WTC11 (cell line): ENCODE data around the gene GPR150. TPM values are rescaled to one million over a fixed set of nuclear protein-coding genes. Genes with fewer than 3 reads are reported as not detected.

Experiments used
- ATAC-seq: fragments of 200-7000 bp; cut with Tn5 transposase; 2 replicates; pipeline ENCODE4 v1.10.0; 2021; ENCODE audit warnings: mild to moderate bottlenecking, moderate library complexity
- CTCF ChIA-PET: fragments of 300-600 bp; sonication (Branson Sonifier 250); formaldehyde crosslinking; loops from one replicate; lab custom pipeline; 2021; ENCODE audit warnings: antibody characterized with exemption; lab: Charles Lee
- POLR2A ChIA-PET: fragments of 350-600 bp; sonication (Branson Sonifier 250); formaldehyde crosslinking; loops from one replicate; lab custom pipeline; 2021; ENCODE audit warnings: antibody characterized with exemption; lab: Charles Lee
- DNase-seq: peaks from one replicate; pipeline ENCODE4 v3.0.0; 2021; ENCODE audit warnings: low spot score
- H3K27ac Mint-ChIP-seq: 2 replicates; pipeline ENCODE4 v1.8.0; 2021; ENCODE audit warnings: mixed read lengths
- H3K27me3 Mint-ChIP-seq: 2 replicates; pipeline ENCODE4 v1.8.0; 2021; ENCODE audit warnings: low read depth, mild to moderate bottlenecking, moderate library complexity, mixed read lengths
- H3K36me3 Mint-ChIP-seq: 2 replicates; pipeline ENCODE4 v1.8.0; 2021; ENCODE audit warnings: mixed read lengths
- H3K4me1 Mint-ChIP-seq: 2 replicates; pipeline ENCODE4 v1.8.0; 2022; ENCODE audit warnings: mixed read lengths
- H3K4me3 Mint-ChIP-seq: 2 replicates; pipeline ENCODE4 v1.8.0; 2021; ENCODE audit warnings: mild to moderate bottlenecking, moderate library complexity, mixed read lengths
- H3K9me3 Mint-ChIP-seq: 2 replicates; pipeline ENCODE4 v1.8.0; 2021; ENCODE audit warnings: mixed read lengths
- AR ChIP-seq: fragments of 250-450 bp; sonication (Bioruptor Pico); IDR thresholded peaks from 2 replicates; pipeline ENCODE4 v1.9.0; 2021; ENCODE audit warnings: mild to moderate bottlenecking
- CTCF ChIP-seq: fragments of 200-600 bp; IDR thresholded peaks from 2 replicates; pipeline ENCODE4 v1.8.0; 2022; ENCODE audit warnings: antibody characterized with exemption
- E2F1 ChIP-seq: sonication (generic); formaldehyde crosslinking; IDR thresholded peaks from 2 replicates; pipeline ENCODE4 v1.8.0; 2022; ENCODE audit warnings: mild to moderate bottlenecking, missing genetic modification reagents
- ESRRA ChIP-seq: sonication (generic); formaldehyde crosslinking; IDR thresholded peaks from 2 replicates; pipeline ENCODE4 v1.8.1; 2022; ENCODE audit warnings: mild to moderate bottlenecking, missing genetic modification reagents, borderline replicate concordance
- ETV6 ChIP-seq: sonication (generic); formaldehyde crosslinking; IDR thresholded peaks from 2 replicates; pipeline ENCODE4 v1.8.1; 2022; ENCODE audit warnings: mild to moderate bottlenecking, missing genetic modification reagents
- FOXP1 ChIP-seq: sonication (generic); formaldehyde crosslinking; IDR thresholded peaks from 2 replicates; pipeline ENCODE4 v1.8.0; 2022; ENCODE audit warnings: missing genetic modification reagents, mild to moderate bottlenecking, moderate library complexity, borderline replicate concordance
- GTF2I ChIP-seq: fragments of 250-450 bp; sonication (Bioruptor Pico); conservative IDR thresholded peaks from 2 replicates; pipeline ENCODE4 v1.4.0; 2021; ENCODE audit warnings: mild to moderate bottlenecking
- IRF1 ChIP-seq: sonication (generic); formaldehyde crosslinking; IDR thresholded peaks from 2 replicates; pipeline ENCODE4 v1.8.0; 2023; ENCODE audit warnings: missing genetic modification reagents
- IRF2 ChIP-seq: sonication (generic); formaldehyde crosslinking; IDR thresholded peaks from 2 replicates; pipeline ENCODE4 v1.8.0; 2022; ENCODE audit warnings: low read depth, missing genetic modification reagents, borderline replicate concordance
- JAZF1 ChIP-seq: fragments of 250-450 bp; sonication (Bioruptor Pico); IDR thresholded peaks from 2 replicates; pipeline ENCODE4 v1.9.0; 2021; ENCODE audit warnings: moderate library complexity, mild to moderate bottlenecking, inconsistent platforms
- MXD4 ChIP-seq: fragments of 250-450 bp; sonication (Bioruptor Pico); IDR thresholded peaks from 2 replicates; pipeline ENCODE4 v1.8.0; 2021; ENCODE audit warnings: mild to moderate bottlenecking, moderate library complexity, borderline replicate concordance
- NFE2L1 ChIP-seq: sonication (generic); formaldehyde crosslinking; IDR thresholded peaks from 2 replicates; pipeline ENCODE4 v1.8.1; 2023; ENCODE audit warnings: missing genetic modification reagents
- NR1H2 ChIP-seq: sonication (generic); formaldehyde crosslinking; IDR thresholded peaks from 2 replicates; pipeline ENCODE4 v1.9.0; 2021; ENCODE audit warnings: mild to moderate bottlenecking, moderate library complexity, missing genetic modification reagents
- PRDM15 ChIP-seq: sonication (generic); formaldehyde crosslinking; IDR thresholded peaks from 2 replicates; pipeline ENCODE4 v1.8.0; 2022; ENCODE audit warnings: missing genetic modification reagents
- TEAD1 ChIP-seq: sonication (generic); formaldehyde crosslinking; IDR thresholded peaks from 2 replicates; pipeline ENCODE4 v1.8.0; 2022; ENCODE audit warnings: mild to moderate bottlenecking, missing genetic modification reagents
- TEAD4 ChIP-seq: sonication (generic); formaldehyde crosslinking; IDR thresholded peaks from 2 replicates; pipeline ENCODE4 v1.8.0; 2022; ENCODE audit warnings: mild to moderate bottlenecking, missing genetic modification reagents
- USF1 ChIP-seq: sonication (generic); formaldehyde crosslinking; IDR thresholded peaks from 2 replicates; pipeline ENCODE4 v1.8.0; 2022; ENCODE audit warnings: mild to moderate bottlenecking, missing genetic modification reagents
- ZBTB21 ChIP-seq: sonication (generic); formaldehyde crosslinking; IDR thresholded peaks from 2 replicates; pipeline ENCODE4 v1.8.1; 2023; ENCODE audit warnings: mild to moderate bottlenecking, missing genetic modification reagents, borderline replicate concordance
- ZNF121 ChIP-seq: sonication (generic); formaldehyde crosslinking; IDR thresholded peaks from 2 replicates; pipeline ENCODE4 v1.8.0; 2023; ENCODE audit warnings: missing genetic modification reagents
- ZNF317 ChIP-seq: sonication (generic); formaldehyde crosslinking; IDR thresholded peaks from 2 replicates; pipeline ENCODE4 v1.8.1; 2023; ENCODE audit warnings: low read depth, mild to moderate bottlenecking, moderate library complexity, missing genetic modification reagents, borderline replicate concordance
- ZNF396 ChIP-seq: fragments of 250-450 bp; sonication (Bioruptor Pico); IDR thresholded peaks from 2 replicates; pipeline ENCODE4 v1.8.0; 2021; ENCODE audit warnings: mild to moderate bottlenecking, moderate library complexity, borderline replicate concordance
- ZNF416 ChIP-seq: fragments of 250-450 bp; sonication (Bioruptor Pico); IDR thresholded peaks from 2 replicates; pipeline ENCODE4 v1.9.0; 2021; ENCODE audit warnings: mild to moderate bottlenecking, inconsistent platforms
- total RNA-seq: library from RNA; stranded (reverse); gene quantifications from 3 replicates; pipeline ENCODE4 v1.2.3, GENCODE V29; 2021

Gene GPR150
- total RNA-seq, 1 experiment from 2014 or later, result 0.13 TPM

GRCh38 chr5:95633671-95634070 is 13.8 kb downstream of the GPR150 start (continued):
- no peak for TF ChIP-seq ETV6 (CRISPR knock-in tag)
- TF ChIP-seq GTF2I (CRISPR knock-in tag), result no peak
- TF ChIP-seq PRDM15 (CRISPR knock-in tag), result no peak
- TF ChIP-seq ZNF416, result no peak
- no peak for TF ChIP-seq USF1 (CRISPR knock-in tag)
- TF ChIP-seq ZNF317 (CRISPR knock-in tag), result no peak
- TF ChIP-seq TEAD4 (CRISPR knock-in tag), result no peak
- TF ChIP-seq NFE2L1 (CRISPR knock-in tag), result no peak
- TF ChIP-seq, all 79 proteins: peak for 0

- peaks cover 13% of the 10 kb centered on the region for H3K36me3 Mint-ChIP-seq
- H3K27ac Mint-ChIP-seq, result no peak overlapping the region
- H3K4me1 Mint-ChIP-seq, result no peaks in the 10 kb centered on the region
- CTCF ChIA-PET, result interaction anchor here (1.6 kb wide), 1 partner anchor 12 kb away, joined by 5 read pairs; the partner anchor contains the start of gene RFESD
- POLR2A ChIA-PET, result no interaction called here
- peaks cover 27% of the 10 kb centered on the region for H3K9me3 Mint-ChIP-seq
- no peak for ATAC-seq
- TF ChIP-seq IRF1 (no peak), ZNF396 (no peak), MXD4 (CRISPR knock-in tag) (no peak), NR1H2 (CRISPR knock-in tag) (no peak), JAZF1 (CRISPR knock-in tag) (no peak), ETV6 (CRISPR knock-in tag) (no peak), TEAD1 (no peak), TEAD4 (CRISPR knock-in tag) (no peak), IRF2 (CRISPR knock-in tag) (no peak), ZBTB21 (CRISPR knock-in tag) (no peak), ESRRA (CRISPR knock-in tag) (no peak), CTCF (no peak), GTF2I (CRISPR knock-in tag) (no peak), NFE2L1 (CRISPR knock-in tag) (no peak), FOXP1 (CRISPR knock-in tag) (no peak), AR (CRISPR knock-in tag) (no peak), E2F1 (CRISPR knock-in tag) (no peak), ZNF121 (CRISPR knock-in tag) (no peak)
- no peaks in the 10 kb centered on the region for H3K27me3 Mint-ChIP-seq
- H3K4me3 Mint-ChIP-seq, result no peak overlapping the region
- no peak for DNase-seq
Observed at GRCh38 chr5:95634081-95634480, 14.2 kb downstream of the GPR150 start.
